HL-60 (cell line): Measurements from ENCODE around the gene XIRP1.

Experiments used
- CTCF ChIP-seq: IDR thresholded peaks from one replicate; pipeline ENCODE4 v1.5.1; 2011; ENCODE audit warnings: low read length, control low read depth, inconsistent platforms; ENCODE audit not compliant: insufficient read depth
- GABPA ChIP-seq: IDR thresholded peaks from 2 replicates; pipeline ENCODE4 v1.6.1; 2012; ENCODE audit warnings: low read depth
- POLR2AphosphoS5 ChIP-seq: IDR thresholded peaks from 2 replicates; pipeline ENCODE4 v1.6.1; 2012; ENCODE audit warnings: low read depth
- REST ChIP-seq: IDR thresholded peaks from 2 replicates; pipeline ENCODE4 v1.6.1; 2012; ENCODE audit warnings: low read depth; ENCODE audit not compliant: insufficient replicate concordance
- SPI1 ChIP-seq: IDR thresholded peaks from 2 replicates; pipeline ENCODE4 v1.6.1; 2012; ENCODE audit warnings: low read depth, mild to moderate bottlenecking, borderline replicate concordance

GRCh38 chr3:39234651-39235050 is 42.3 kb upstream of the XIRP1 start:
- TF ChIP-seq CTCF (no peak), POLR2AphosphoS5 (no peak), GABPA (no peak), SPI1 (no peak), REST (no peak)
